AG04450 (cell line): ENCODE results near the gene COL11A2. TPM values are rescaled to one million over a fixed set of nuclear protein-coding genes. Genes with fewer than 3 reads are reported as not detected.
"Not testable (repeated sequence)": the region's sequence is repeated elsewhere in the genome, so short reads cannot be mapped to it uniquely, and the experiment has no call there.

Experiments used
- CTCF ChIA-PET: fragments of 300-600, 350-600 bp; formaldehyde crosslinking; extraction: SDS; loops from one replicate; lab custom pipeline; 2022; ENCODE audit warnings: antibody characterized with exemption, inconsistent platforms; lab: Charles Lee
- POLR2A ChIA-PET: fragments of 350-600 bp; formaldehyde crosslinking; extraction: SDS; loops from one replicate; lab custom pipeline; 2021; ENCODE audit warnings: antibody characterized with exemption, inconsistent platforms; lab: Yijun Ruan, JAX
- DNase-seq: peaks from one replicate; pipeline ENCODE4 v3.0.0-alpha.2; 2011; ENCODE audit warnings: low read depth, low spot score
- H3K27ac ChIP-seq: one replicate; pipeline ENCODE4 v1.5.1; 2012; ENCODE audit warnings: low read depth, low read length, control low read depth
- H3K27me3 ChIP-seq: one replicate; pipeline ENCODE4 v1.6.0; 2012; ENCODE audit warnings: low read length; ENCODE audit not compliant: control insufficient read depth, insufficient read depth
- H3K4me3 ChIP-seq: 2 replicates; pipeline ENCODE4 v1.5.1; 2011; ENCODE audit warnings: mild to moderate bottlenecking, low read depth, low read length, control low read depth
- H3K9me3 ChIP-seq: 2 replicates; pipeline ENCODE4 v1.5.1; 2012; ENCODE audit warnings: low read length; ENCODE audit not compliant: control insufficient read depth, insufficient read depth
- CTCF ChIP-seq: IDR thresholded peaks from 2 replicates; pipeline ENCODE4 v1.5.1; 2011; ENCODE audit warnings: low read depth, low read length, control low read depth, inconsistent platforms
- polyA plus RNA-seq: library from polyadenylated mRNA; depleted of rRNA; stranded (reverse); fragments of >200 nt; gene quantifications from 2 replicates; pipeline ENCODE4 v1.2.3, GENCODE V29; 2011

The COL11A2 gene
- polyA plus RNA-seq, 1 experiment, result 0.26 TPM

GRCh38 chr6:33151050-33151449, 41.2 kb downstream of the COL11A2 start:
- POLR2A ChIA-PET, result no interaction called here
- TF ChIP-seq CTCF, result no peak
- CTCF ChIA-PET, result interaction anchor here (3.7 to 3.9 kb wide), 2 partner anchors 33 to 97 kb away, joined by 13 to 34 read pairs; no protein-coding TSS in a partner anchor
- no peak for DNase-seq
- Histone ChIP-seq H3K9me3 (peaks cover 3% of the 10 kb centered on the region; the same call in 1 of the 2 replicates), H3K27me3 (peaks cover 19% of the 10 kb centered on the region), H3K27ac (no peak overlapping the region), H3K4me3 (no peak overlapping the region)

GRCh38 chr6:33150560-33150959, 41.7 kb downstream of the COL11A2 start:
- CTCF ChIA-PET, result interaction anchor here (1.0 to 3.9 kb wide), 4 partner anchors 9 to 737 kb away, joined by 3 to 34 read pairs (median 16); no protein-coding TSS in a partner anchor
- H3K4me3 ChIP-seq, DNase-seq, H3K27ac ChIP-seq, POLR2A ChIA-PET, H3K9me3 ChIP-seq: not testable (repeated sequence)
- H3K27me3 ChIP-seq, result peaks cover 19% of the 10 kb centered on the region

GRCh38 chr6:33147807-33148666, 44.2 kb downstream of the COL11A2 start:
- ChIA-PET POLR2A (no interaction called here), CTCF (interaction anchor here (0.6 to 3.9 kb wide), 22 partner anchors 10 to 262 kb away, joined by 3 to 34 read pairs (median 4); no protein-coding TSS in a partner anchor)
- no peak overlapping the region for H3K4me3 ChIP-seq
- TF ChIP-seq CTCF, result peak; percentile 92
- no peak overlapping the region for H3K27ac ChIP-seq
- peaks cover 16% of the 10 kb centered on the region for H3K27me3 ChIP-seq
- peaks cover 7% of the 10 kb centered on the region for H3K9me3 ChIP-seq
- DNase-seq, result peak; percentile 32

GRCh38 chr6:33144373-33144772, 47.9 kb downstream of the COL11A2 start:
- no peak for TF ChIP-seq CTCF
- Histone ChIP-seq H3K27me3 (peaks cover 14% of the 10 kb centered on the region), H3K27ac (no peak overlapping the region), H3K4me3 (no peak overlapping the region), H3K9me3 (peaks cover 5% of the 10 kb centered on the region)
- POLR2A ChIA-PET, result no interaction called here
- CTCF ChIA-PET, result no interaction called here
- DNase-seq, result no peak

- Histone ChIP-seq H3K4me3 (no peak overlapping the region), H3K27ac (no peak overlapping the region), H3K27me3 (peaks cover 10% of the 10 kb centered on the region), H3K9me3 (peaks cover 5% of the 10 kb centered on the region)
- ChIA-PET POLR2A (no interaction called here), CTCF (no interaction called here)
- TF ChIP-seq CTCF, result no peak
- DNase-seq, result no peak
These were observed 49.0 kb downstream of the COL11A2 start for GRCh38 chr6:33143113-33143770.
